Small intestine (tissue), 7 donors: ENCODE measurements around the gene MYO1B. TPM values are rescaled to one million over a fixed set of nuclear protein-coding genes. Genes with fewer than 3 reads are reported as not detected.

ENCODE experiments used
- DNase-seq, 2 donors: peaks; one replicate each; pipeline versions ENCODE4 v3.0.0 to v3.0.0-alpha.2; 2013
- FAIRE-seq: peaks from 2 replicates; lab custom pipeline; 2012; peaks lifted over from hg19 to GRCh38; lab: Jason Lieb, UNC
- H3K27ac ChIP-seq, 3 donors: one replicate each; pipeline ENCODE4 v1.5.1; 2013; ENCODE audit warnings: low read length in 2 of 3, mild to moderate bottlenecking in 2 of 3, control low read depth in 1 of 3, inconsistent platforms in 1 of 3, low read depth in 1 of 3, moderate library complexity in 1 of 3
- H3K27me3 ChIP-seq, 3 donors: one replicate each; pipeline ENCODE4 v1.6.1; 2013; ENCODE audit warnings: low read length in 3 of 3, inconsistent platforms in 1 of 3; ENCODE audit not compliant: control insufficient read depth in 3 of 3, insufficient read depth in 3 of 3
- H3K36me3 ChIP-seq, 3 donors: one replicate each; pipeline ENCODE4 v1.6.1; 2013; ENCODE audit warnings: low read length in 3 of 3, inconsistent platforms in 1 of 3, low read depth in 1 of 3, mild to moderate bottlenecking in 1 of 3, moderate library complexity in 1 of 3; ENCODE audit not compliant: control insufficient read depth in 3 of 3, insufficient read depth in 2 of 3
- H3K4me1 ChIP-seq, 3 donors: one replicate each; pipeline ENCODE4 v1.6.1; 2013; ENCODE audit warnings: low read length in 2 of 3, inconsistent platforms in 1 of 3, low read depth in 1 of 3, mild to moderate bottlenecking in 1 of 3, moderate library complexity in 1 of 3; ENCODE audit not compliant: control insufficient read depth in 3 of 3, insufficient read depth in 2 of 3
- H3K4me3 ChIP-seq, 3 donors: one replicate each; pipeline ENCODE4 v1.5.1; 2013; ENCODE audit warnings: low read length in 3 of 3, control low read depth in 1 of 3, inconsistent platforms in 1 of 3, low read depth in 1 of 3, mild to moderate bottlenecking in 1 of 3, moderate library complexity in 1 of 3
- H3K9me3 ChIP-seq, 2 donors: one replicate each; pipeline ENCODE4 v1.6.1; 2013; ENCODE audit warnings: low read depth in 1 of 2, low read length in 1 of 2; ENCODE audit not compliant: control insufficient read depth in 2 of 2, insufficient read depth in 1 of 2
- WGBS, 3 donors: extraction: QIAGEN DNeasy Blood & Tissue Kit; methylation state at CpG; one replicate each; pipeline ENCODE4 v1.1.7; 2013; 5-methylcytosine and 5-hydroxymethylcytosine counted together
- polyA plus RNA-seq, 4 donors: library from polyadenylated mRNA; stranded (reverse) in 3 of 4; unstranded in 1 of 4; fragments of 200-250 nt in 3 of 4; fragments of 120-200 nt in 1 of 4; gene quantifications; one replicate each; pipeline versions ENCODE4 v1.2.1 to v1.2.3, GENCODE V29; 2013
- donor health status: healthy with polysubstance abuse.
- donor health status: control.
- donor health status: control.
- donor health status: Bipolar disorder and iron deficiency.
- donor health status: healthy.

MYO1B gene
- polyA plus RNA-seq, 4 donors = 8.1 to 34.8 (median 12.9) TPM

GRCh38 chr2:191325651-191326365 lies 80.6 kb downstream of the MYO1B start:
- H3K9me3 ChIP-seq = no peaks in the 10 kb centered on the region
- 74 to 91% (median 80%) methylated on average over 9 of the region's 9 CpGs for WGBS, 3 donors
- no peak overlapping the region for H3K27ac ChIP-seq
- H3K4me1 ChIP-seq = peaks cover 0 to 7% (median 2%) of the 10 kb centered on the region in 3 donors
- FAIRE-seq (no peak), DNase-seq (no peak)
- no peak overlapping the region for H3K4me3 ChIP-seq
- peaks cover 0 to 2% (median 0%) of the 10 kb centered on the region in 3 donors for H3K36me3 ChIP-seq
- no peaks in the 10 kb centered on the region for H3K27me3 ChIP-seq

- no peaks in the 10 kb centered on the region for H3K4me1 ChIP-seq
- H3K27me3 ChIP-seq = no peaks in the 10 kb centered on the region
- 82 to 97% (median 86%) methylated on average over 1 of the region's 1 CpG for WGBS, 3 donors
- FAIRE-seq (no peak), DNase-seq (no peak)
- H3K36me3 ChIP-seq = peaks cover 0 to 5% (median 0%) of the 10 kb centered on the region in 3 donors
- no peak overlapping the region for H3K27ac ChIP-seq
- no peak overlapping the region for H3K4me3 ChIP-seq
- no peaks in the 10 kb centered on the region for H3K9me3 ChIP-seq
These were observed 82.3 kb downstream of the MYO1B start for GRCh38 chr2:191327484-191327883.

- Histone ChIP-seq H3K4me3 (no peak overlapping the region), H3K36me3 (peaks cover 0 to 5% (median 0%) of the 10 kb centered on the region in 3 donors), H3K9me3 (no peaks in the 10 kb centered on the region), H3K4me1 (no peaks in the 10 kb centered on the region), H3K27me3 (no peaks in the 10 kb centered on the region), H3K27ac (no peak overlapping the region)
- WGBS, 3 donors = 89 to 90% (median 90%) methylated on average over 6 of the region's 6 CpGs
- FAIRE-seq (no peak), DNase-seq (no peak)
These were observed 83.1 kb downstream of the MYO1B start for GRCh38 chr2:191328150-191328809.

- FAIRE-seq (no peak), DNase-seq (no peak)
- Histone ChIP-seq H3K27me3 (no peaks in the 10 kb centered on the region), H3K4me3 (no peak overlapping the region), H3K36me3 (peaks cover 0 to 5% (median 0%) of the 10 kb centered on the region in 3 donors), H3K27ac (no peak overlapping the region), H3K9me3 (no peaks in the 10 kb centered on the region), H3K4me1 (no peaks in the 10 kb centered on the region)
- WGBS, 3 donors = 90 to 98% (median 96%) methylated on average over 3 of the region's 3 CpGs
These were observed 84.6 kb downstream of the MYO1B start for GRCh38 chr2:191329841-191330240.

- Histone ChIP-seq H3K36me3 (peaks cover 0 to 5% (median 2%) of the 10 kb centered on the region in 3 donors), H3K4me1 (no peaks in the 10 kb centered on the region), H3K27ac (peak overlapping the region in 1 of 3 donors; percentile 57), H3K9me3 (no peaks in the 10 kb centered on the region), H3K27me3 (no peaks in the 10 kb centered on the region), H3K4me3 (no peak overlapping the region)
- 69 to 88% (median 74%) methylated on average over 6 of the region's 6 CpGs for WGBS, 3 donors
- no peak for DNase-seq
- no peak for FAIRE-seq
These were observed 88.7 kb downstream of the MYO1B start for GRCh38 chr2:191333911-191334357.

GRCh38 chr2:191335875-191336464 lies 90.8 kb downstream of the MYO1B start:
- no peak overlapping the region for H3K27ac ChIP-seq
- no peaks in the 10 kb centered on the region for H3K27me3 ChIP-seq
- FAIRE-seq (no peak), DNase-seq (no peak)
- H3K4me1 ChIP-seq = no peaks in the 10 kb centered on the region
- WGBS, 3 donors = 73 to 89% (median 78%) methylated on average over 3 of the region's 3 CpGs
- no peaks in the 10 kb centered on the region for H3K9me3 ChIP-seq
- peaks cover 0 to 2% (median 1%) of the 10 kb centered on the region in 3 donors for H3K36me3 ChIP-seq
- H3K4me3 ChIP-seq = no peak overlapping the region

GRCh38 chr2:191341436-191341835 lies 96.2 kb downstream of the MYO1B start:
- Histone ChIP-seq H3K4me1 (no peaks in the 10 kb centered on the region), H3K9me3 (no peaks in the 10 kb centered on the region), H3K27me3 (no peaks in the 10 kb centered on the region), H3K36me3 (peaks cover 0 to 3% (median 0%) of the 10 kb centered on the region in 3 donors), H3K4me3 (no peak overlapping the region), H3K27ac (peak overlapping the region in 1 of 3 donors; percentile 50)
- WGBS, 3 donors = 65 to 85% (median 81%) methylated on average over 3 of the region's 3 CpGs
- FAIRE-seq = no peak
- no peak for DNase-seq

GRCh38 chr2:191343796-191344338 lies 98.7 kb downstream of the MYO1B start:
- DNase-seq (no peak), FAIRE-seq (no peak)
- H3K27ac ChIP-seq = no peak overlapping the region
- H3K9me3 ChIP-seq = no peaks in the 10 kb centered on the region
- H3K27me3 ChIP-seq = no peaks in the 10 kb centered on the region
- peaks cover 0 to 8% (median 0%) of the 10 kb centered on the region in 3 donors for H3K36me3 ChIP-seq
- 25 to 41% (median 36%) methylated on average over 2 of the region's 2 CpGs for WGBS, 3 donors
- H3K4me1 ChIP-seq = no peaks in the 10 kb centered on the region
- H3K4me3 ChIP-seq = no peak overlapping the region
